Measurements from ENCODE around the gene ANO6. TPM values are rescaled to one million over a fixed set of nuclear protein-coding genes. Genes with fewer than 3 reads are reported as not detected.

The ANO6 gene
- total RNA-seq, 1 experiment from 2014 or later = 51.4 TPM

DNA sequence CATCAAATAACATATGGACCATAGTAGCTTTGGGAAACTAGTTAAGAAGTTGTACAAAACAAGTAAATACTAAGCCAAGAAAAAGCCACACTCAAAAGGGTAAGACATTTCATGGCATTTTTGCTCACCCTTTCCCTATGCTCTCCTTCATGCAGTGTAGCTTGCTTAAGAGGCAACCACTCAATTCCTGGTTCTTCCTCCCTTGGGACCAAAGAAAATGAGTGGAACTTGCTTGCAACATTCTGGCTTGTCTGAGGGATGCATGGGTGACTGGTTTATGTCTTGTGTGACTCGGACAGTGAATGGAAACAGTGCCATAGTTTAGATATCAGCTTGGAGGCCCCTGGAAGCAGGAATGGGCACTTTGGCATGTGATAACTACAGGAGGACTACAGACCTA lies 261.6 kb downstream of the ANO6 start:
- Histone ChIP-seq H3F3A (ENCODE audit: insufficient read depth, low read depth) (no peaks in the 10 kb centered on the region), H3K79me2 (ENCODE audit: low read depth) (no peaks in the 10 kb centered on the region), H3K4me1 (replicated peaks; ENCODE audit: insufficient read depth) (no peaks in the 10 kb centered on the region), H3K27ac (no peak overlapping the region), H3K27me3 (ENCODE audit: insufficient read depth, low read depth) (no peaks in the 10 kb centered on the region), H4K20me1 (ENCODE audit: insufficient read depth) (no peaks in the 10 kb centered on the region), H3K4me2 (no peak overlapping the region), H3K9me3 (ENCODE audit: insufficient read depth, low read depth) (no peaks in the 10 kb centered on the region), H3K36me3 (ENCODE audit: low read depth) (no peaks in the 10 kb centered on the region), H2AFZ (no peak overlapping the region), H3K9me2 (ENCODE audit: insufficient read depth) (no peaks in the 10 kb centered on the region), H3K4me3 (no peak overlapping the region)
- POLR2A ChIA-PET (ENCODE audit: unreplicated experiment) = no interaction called here
- CTCF ChIA-PET = no interaction called here
- no peak for DNase-seq
- intact Hi-C loops (cut with micrococcal nuclease; ENCODE audit: unreplicated experiment) = no loop called here
- TF ChIP-seq EZH2 (IDR thresholded peaks at IDR 0.05; ENCODE audit: low read depth) = no peak
- TF ChIP-seq, protein P1, sequence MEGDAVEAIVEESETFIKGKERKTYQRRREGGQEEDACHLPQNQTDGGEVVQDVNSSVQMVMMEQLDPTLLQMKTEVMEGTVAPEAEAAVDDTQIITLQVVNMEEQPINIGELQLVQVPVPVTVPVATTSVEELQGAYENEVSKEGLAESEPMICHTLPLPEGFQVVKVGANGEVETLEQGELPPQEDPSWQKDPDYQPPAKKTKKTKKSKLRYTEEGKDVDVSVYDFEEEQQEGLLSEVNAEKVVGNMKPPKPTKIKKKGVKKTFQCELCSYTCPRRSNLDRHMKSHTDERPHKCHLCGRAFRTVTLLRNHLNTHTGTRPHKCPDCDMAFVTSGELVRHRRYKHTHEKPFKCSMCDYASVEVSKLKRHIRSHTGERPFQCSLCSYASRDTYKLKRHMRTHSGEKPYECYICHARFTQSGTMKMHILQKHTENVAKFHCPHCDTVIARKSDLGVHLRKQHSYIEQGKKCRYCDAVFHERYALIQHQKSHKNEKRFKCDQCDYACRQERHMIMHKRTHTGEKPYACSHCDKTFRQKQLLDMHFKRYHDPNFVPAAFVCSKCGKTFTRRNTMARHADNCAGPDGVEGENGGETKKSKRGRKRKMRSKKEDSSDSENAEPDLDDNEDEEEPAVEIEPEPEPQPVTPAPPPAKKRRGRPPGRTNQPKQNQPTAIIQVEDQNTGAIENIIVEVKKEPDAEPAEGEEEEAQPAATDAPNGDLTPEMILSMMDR (conservative IDR thresholded peaks at IDR 0.05) = no peak
- BruUV-seq (replicated peaks) = no TSS peak

DNA sequence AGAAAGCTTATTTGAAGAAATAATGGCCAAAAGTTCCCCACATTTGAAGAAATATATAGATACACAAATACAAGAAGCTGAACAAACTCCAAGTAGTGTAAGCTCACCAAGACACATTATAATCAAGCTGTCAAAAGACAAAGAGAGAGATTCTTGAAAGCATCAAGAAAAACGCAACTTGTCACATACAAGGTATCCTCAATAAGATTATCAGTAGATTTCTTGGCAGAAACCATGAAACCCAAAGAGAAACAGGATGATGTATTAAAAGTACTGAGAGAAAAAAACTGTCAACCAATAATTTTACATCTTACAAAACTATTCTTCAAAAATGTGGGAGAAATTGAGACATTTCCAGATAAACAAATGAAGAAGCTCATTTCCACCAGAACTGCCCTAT lies 263.0 kb downstream of the ANO6 start:
- Histone ChIP-seq H3K79me2 (ENCODE audit: low read depth) (no peaks in the 10 kb centered on the region), H3K27ac (no peak overlapping the region), H4K20me1 (ENCODE audit: insufficient read depth) (no peaks in the 10 kb centered on the region), H3K27me3 (ENCODE audit: insufficient read depth, low read depth) (no peaks in the 10 kb centered on the region), H3K4me1 (replicated peaks; ENCODE audit: insufficient read depth) (no peaks in the 10 kb centered on the region), H2AFZ (no peak overlapping the region), H3K4me2 (no peak overlapping the region), H3F3A (ENCODE audit: insufficient read depth, low read depth) (no peaks in the 10 kb centered on the region), H3K9me3 (ENCODE audit: insufficient read depth, low read depth) (no peaks in the 10 kb centered on the region), H3K4me3 (no peak overlapping the region), H3K9me2 (ENCODE audit: insufficient read depth) (no peaks in the 10 kb centered on the region), H3K36me3 (ENCODE audit: low read depth) (no peaks in the 10 kb centered on the region)
- intact Hi-C loops (cut with micrococcal nuclease; ENCODE audit: unreplicated experiment) = no loop called here
- TF ChIP-seq, protein P1 (conservative IDR thresholded peaks at IDR 0.05) = no peak
- no peak for TF ChIP-seq EZH2 (IDR thresholded peaks at IDR 0.05; ENCODE audit: low read depth)
- POLR2A ChIA-PET (ENCODE audit: unreplicated experiment) = interaction anchor here (0.6 kb wide), 2 partner anchors 34 to 268 kb away, joined by 3 to 10 read pairs; no protein-coding TSS in a partner anchor
- BruUV-seq (replicated peaks) = no TSS peak
- no peak for DNase-seq
- CTCF ChIA-PET = no interaction called here

DNA sequence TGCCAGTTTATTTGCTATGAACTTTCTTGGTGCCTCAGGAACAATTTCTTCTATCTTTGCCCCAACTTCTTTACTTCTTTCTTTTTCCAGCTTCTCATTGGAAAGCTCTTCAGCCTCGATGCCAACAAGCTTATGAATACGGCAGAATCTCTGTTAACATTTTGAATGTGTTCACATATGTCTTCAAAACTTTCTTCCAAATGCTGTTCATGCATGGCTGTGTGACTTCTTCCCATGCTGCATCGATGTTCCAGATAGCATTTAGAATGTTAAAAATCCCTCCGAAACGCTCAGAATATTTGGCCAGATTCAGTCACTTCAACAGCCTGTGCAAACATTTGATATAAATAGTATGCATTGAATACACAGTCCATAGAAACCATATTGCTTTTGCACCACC lies 265.9 kb downstream of the ANO6 start:
- Histone ChIP-seq H3K9me2 (ENCODE audit: insufficient read depth) (no peaks in the 10 kb centered on the region), H4K20me1 (ENCODE audit: insufficient read depth) (no peaks in the 10 kb centered on the region), H3K79me2 (ENCODE audit: low read depth) (no peaks in the 10 kb centered on the region), H3K4me1 (replicated peaks; ENCODE audit: insufficient read depth) (no peaks in the 10 kb centered on the region), H3K27me3 (ENCODE audit: insufficient read depth, low read depth) (no peaks in the 10 kb centered on the region), H2AFZ (no peak overlapping the region), H3F3A (ENCODE audit: insufficient read depth, low read depth) (no peaks in the 10 kb centered on the region), H3K4me3 (no peak overlapping the region), H3K36me3 (ENCODE audit: low read depth) (no peaks in the 10 kb centered on the region), H3K9me3 (ENCODE audit: insufficient read depth, low read depth) (no peaks in the 10 kb centered on the region), H3K27ac (no peak overlapping the region), H3K4me2 (no peak overlapping the region)
- ChIA-PET POLR2A (ENCODE audit: unreplicated experiment) (no interaction called here), CTCF (no interaction called here)
- TF ChIP-seq, protein P1 (conservative IDR thresholded peaks at IDR 0.05) = no peak
- TF ChIP-seq EZH2 (IDR thresholded peaks at IDR 0.05; ENCODE audit: low read depth) = no peak
- no peak for DNase-seq
- no TSS peak for BruUV-seq (replicated peaks)
- intact Hi-C loops (cut with micrococcal nuclease; ENCODE audit: unreplicated experiment) = no loop called here
